Measurements from ENCODE around the gene ZBTB34. TPM values are rescaled to one million over a fixed set of nuclear protein-coding genes. Genes with fewer than 3 reads are reported as not detected.

ZBTB34 gene
- total RNA-seq, 2 donors from 2014 or later, result 4.5 to 10.8 TPM

DNA sequence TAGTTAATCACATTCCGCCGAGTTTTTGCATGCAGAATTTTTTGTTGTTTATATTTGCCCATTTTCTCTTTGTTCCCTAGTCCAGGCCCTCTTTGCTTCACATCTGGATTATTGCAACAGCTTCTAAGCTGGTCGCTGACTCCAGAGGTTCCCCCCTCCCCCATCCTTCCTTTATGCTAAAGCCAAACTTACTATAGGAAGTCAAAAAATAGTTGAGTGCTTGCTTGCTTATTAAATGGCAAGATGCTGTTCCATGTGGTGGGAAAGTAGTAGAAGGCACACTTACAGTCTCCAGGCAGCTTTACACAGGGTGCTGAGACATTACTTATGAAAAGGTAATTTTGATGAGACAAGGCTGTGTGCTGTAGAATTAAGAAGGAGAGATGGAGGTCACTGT, 1.3 kb downstream of the ZBTB34 start:
- TF ChIP-seq POLR2A (IDR thresholded peaks at IDR 0.05) (no peak), POLR2AphosphoS5 (IDR thresholded peaks at IDR 0.05) (no peak), CTCF (IDR thresholded peaks at IDR 0.05) (no peak)
- intact Hi-C loops (cut with DNase I), result loop anchor here (5.0 kb wide), 1 partner anchor 51 kb away; the partner anchor contains the start of gene RALGPS1
- WGBS, result 14% methylated on average over 3 of the region's 3 CpGs
- Histone ChIP-seq H3K27me3 (replicated peaks; ENCODE audit: insufficient read depth) (no peaks in the 10 kb centered on the region), H3K36me3 (no peaks in the 10 kb centered on the region), H3K4me1 (replicated peaks) (peaks cover 10% of the 10 kb centered on the region), H3K4me3 (peak overlapping the region; percentile 91 to 96), H3K27ac (peak overlapping the region; percentile 93 to 94), H3K9me3 (no peaks in the 10 kb centered on the region)
- no peak for DNase-seq (ENCODE audit: low spot score)

DNA sequence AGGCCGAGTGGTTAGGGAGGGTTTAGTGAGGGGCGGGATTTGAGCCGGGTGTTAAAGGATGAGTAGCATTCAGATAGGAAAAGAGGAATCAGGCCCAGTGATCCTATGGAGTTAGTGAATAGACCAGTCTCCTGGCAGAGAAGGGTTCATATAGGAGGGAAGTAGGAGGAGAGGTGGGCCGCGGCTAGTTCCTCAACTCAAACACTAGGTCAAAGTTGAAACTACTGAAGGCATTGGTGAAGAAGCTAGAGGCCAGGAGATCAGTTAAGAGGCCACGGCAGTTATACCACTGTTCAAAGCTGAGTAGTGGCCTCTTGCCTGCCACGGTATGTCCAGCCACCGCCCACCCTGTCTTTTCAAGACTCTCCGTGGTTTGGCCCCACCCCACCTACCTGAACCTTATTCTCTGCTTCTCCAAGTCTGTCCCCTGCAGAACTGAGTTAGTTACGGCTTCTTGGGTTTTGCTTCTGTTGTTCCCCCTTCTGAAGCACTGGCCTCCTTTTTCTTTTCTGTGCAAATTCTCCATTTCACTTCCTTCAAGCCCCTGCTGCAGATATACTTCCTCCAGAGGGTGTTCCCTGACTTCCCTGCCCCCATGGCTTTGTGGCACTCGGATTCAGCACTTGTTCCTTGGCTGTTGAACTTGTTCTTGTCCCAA, 1.8 kb downstream of the ZBTB34 start:
- H3K4me3 ChIP-seq, result peak overlapping the region in 1 of 2 donors; percentile 96
- DNase-seq (ENCODE audit: low spot score), result no peak
- peaks cover 10% of the 10 kb centered on the region for H3K4me1 ChIP-seq (replicated peaks)
- H3K36me3 ChIP-seq, result no peaks in the 10 kb centered on the region
- peak overlapping the region in 1 of 2 donors; percentile 93 for H3K27ac ChIP-seq
- H3K9me3 ChIP-seq, result no peaks in the 10 kb centered on the region
- intact Hi-C loops (cut with DNase I), result loop anchor here (5.0 kb wide), 1 partner anchor 50 kb away; the partner anchor contains the start of gene RALGPS1
- 47% methylated on average over 11 of the region's 11 CpGs for WGBS
- no peaks in the 10 kb centered on the region for H3K27me3 ChIP-seq (replicated peaks; ENCODE audit: insufficient read depth)
- TF ChIP-seq CTCF (IDR thresholded peaks at IDR 0.05), result no peak
- no peak for TF ChIP-seq POLR2A (IDR thresholded peaks at IDR 0.05)
- no peak for TF ChIP-seq POLR2AphosphoS5 (IDR thresholded peaks at IDR 0.05)

GRCh38 chr9:126864771-126865170, 4.3 kb downstream of the ZBTB34 start:
- no peak for TF ChIP-seq CTCF (IDR thresholded peaks at IDR 0.05)
- TF ChIP-seq POLR2AphosphoS5 (IDR thresholded peaks at IDR 0.05), result no peak
- no peak for TF ChIP-seq POLR2A (IDR thresholded peaks at IDR 0.05)
- no peak for DNase-seq (ENCODE audit: low spot score)
- intact Hi-C loops (cut with DNase I), result loop anchor here (5.0 kb wide), 1 partner anchor 48 kb away; the partner anchor contains the start of gene RALGPS1
- H3K27ac ChIP-seq, result no peak overlapping the region
- WGBS, result 58% methylated on average over 2 of the region's 2 CpGs
- H3K27me3 ChIP-seq (replicated peaks; ENCODE audit: insufficient read depth), result no peaks in the 10 kb centered on the region
- peaks cover 9% of the 10 kb centered on the region for H3K4me1 ChIP-seq (replicated peaks)
- H3K4me3 ChIP-seq, result no peak overlapping the region
- H3K9me3 ChIP-seq, result no peaks in the 10 kb centered on the region
- no peaks in the 10 kb centered on the region for H3K36me3 ChIP-seq

DNA sequence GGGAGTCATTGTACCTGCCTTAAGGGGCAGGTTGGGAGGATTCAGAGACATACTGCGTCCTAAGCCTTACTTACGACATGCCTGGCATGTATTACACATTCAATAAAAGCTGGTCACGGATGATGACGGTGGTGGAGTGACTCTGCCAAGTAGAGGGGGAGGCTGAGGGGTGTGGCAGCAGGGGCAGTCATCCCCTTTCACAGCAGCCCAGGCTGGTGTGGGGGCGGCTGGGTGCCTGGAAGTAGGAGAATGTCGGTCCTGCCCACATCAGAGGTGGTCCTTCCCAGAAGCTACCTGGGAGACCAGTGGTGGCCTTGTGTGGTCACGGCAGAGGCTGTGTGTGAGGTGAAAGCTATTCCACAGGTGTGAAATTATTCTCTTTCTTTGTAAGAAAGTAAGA, 8.9 kb downstream of the ZBTB34 start:
- intact Hi-C loops (cut with DNase I), result no loop called here
- no peaks in the 10 kb centered on the region for H3K27me3 ChIP-seq (replicated peaks; ENCODE audit: insufficient read depth)
- H3K4me3 ChIP-seq, result no peak overlapping the region
- no peaks in the 10 kb centered on the region for H3K36me3 ChIP-seq
- no peaks in the 10 kb centered on the region for H3K9me3 ChIP-seq
- H3K4me1 ChIP-seq (replicated peaks), result no peaks in the 10 kb centered on the region
- WGBS, result 55% methylated on average over 7 of the region's 7 CpGs
- DNase-seq (ENCODE audit: low spot score), result no peak
- TF ChIP-seq POLR2AphosphoS5 (IDR thresholded peaks at IDR 0.05) (no peak), POLR2A (IDR thresholded peaks at IDR 0.05) (no peak), CTCF (IDR thresholded peaks at IDR 0.05) (no peak)
- no peak overlapping the region for H3K27ac ChIP-seq

GRCh38 chr9:126872516-126872915, 12.1 kb downstream of the ZBTB34 start:
- H3K36me3 ChIP-seq, result no peaks in the 10 kb centered on the region
- H3K4me3 ChIP-seq, result no peak overlapping the region
- no peak for TF ChIP-seq POLR2AphosphoS5 (IDR thresholded peaks at IDR 0.05)
- no peak for TF ChIP-seq POLR2A (IDR thresholded peaks at IDR 0.05)
- no peak for TF ChIP-seq CTCF (IDR thresholded peaks at IDR 0.05)
- no peaks in the 10 kb centered on the region for H3K9me3 ChIP-seq
- no peaks in the 10 kb centered on the region for H3K4me1 ChIP-seq (replicated peaks)
- intact Hi-C loops (cut with DNase I), result no loop called here
- 90% methylated on average over 4 of the region's 4 CpGs for WGBS
- no peaks in the 10 kb centered on the region for H3K27me3 ChIP-seq (replicated peaks; ENCODE audit: insufficient read depth)
- no peak for DNase-seq (ENCODE audit: low spot score)
- no peak overlapping the region for H3K27ac ChIP-seq

Data from prostate gland (tissue), 2 donors.